Neural cell (in vitro differentiated cells): Measurements from ENCODE around the gene SLC28A3.
"Not testable (repeated sequence)": the region's sequence is repeated elsewhere in the genome, so short reads cannot be mapped to it uniquely, and the experiment has no call there.

ENCODE experiments used
- CTCF ChIP-seq: fragments of 450-650 bp; IDR thresholded peaks from 2 replicates; pipeline ENCODE4 v1.5.1; 2014; ENCODE audit warnings: antibody characterized with exemption, mild to moderate bottlenecking, moderate library complexity; ENCODE audit not compliant: poor library complexity, severe bottlenecking
- SMC3 ChIP-seq: fragments of 450-650 bp; conservative IDR thresholded peaks from 2 replicates; pipeline ENCODE4 v1.6.1; 2014; ENCODE audit warnings: antibody characterized with exemption, mild to moderate bottlenecking, moderate library complexity; ENCODE audit not compliant: poor library complexity

- not testable (repeated sequence) for TF ChIP-seq CTCF, SMC3
Measured at GRCh38 chr9:84364894-84365490, 24.4 kb upstream of the SLC28A3 start.
